GM18505 (cell line): ENCODE measurements around the gene ALOX5AP.

Experiments
- ATAC-seq: cut with Tn5 transposase; IDR thresholded peaks from one replicate; pipeline ENCODE4 v1.9.1; 2021; ENCODE audit not compliant: unreplicated experiment
- POLR2A ChIP-seq: IDR thresholded peaks from 4 replicates; pipeline ENCODE4 v1.6.1; 2011; ENCODE audit warnings: borderline replicate concordance; ENCODE audit not compliant: insufficient read depth, insufficient read length; ENCODE audit errors: extremely low read depth

The ALOX5AP gene

DNA sequence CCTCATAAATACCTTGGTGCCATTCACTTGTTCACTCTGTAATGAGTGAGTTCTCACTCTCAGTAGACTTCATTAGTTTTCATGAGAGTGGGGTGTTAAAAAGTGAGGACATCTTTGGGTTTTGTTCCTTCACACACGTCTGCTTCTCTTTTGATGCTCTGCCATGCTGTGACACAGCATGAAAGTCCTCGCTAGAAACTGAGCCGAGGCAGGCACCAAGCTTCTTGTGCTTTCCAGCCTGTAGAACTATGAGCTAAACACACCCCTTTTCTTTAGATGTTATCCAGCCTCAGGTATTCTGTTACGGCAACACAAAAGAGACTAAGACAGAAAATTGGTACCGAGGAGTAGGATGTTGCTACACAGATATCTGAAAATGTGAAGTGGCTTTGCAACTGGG, 43.7 kb downstream of the ALOX5AP start:
- no peak for ATAC-seq
- TF ChIP-seq POLR2A = no peak

DNA sequence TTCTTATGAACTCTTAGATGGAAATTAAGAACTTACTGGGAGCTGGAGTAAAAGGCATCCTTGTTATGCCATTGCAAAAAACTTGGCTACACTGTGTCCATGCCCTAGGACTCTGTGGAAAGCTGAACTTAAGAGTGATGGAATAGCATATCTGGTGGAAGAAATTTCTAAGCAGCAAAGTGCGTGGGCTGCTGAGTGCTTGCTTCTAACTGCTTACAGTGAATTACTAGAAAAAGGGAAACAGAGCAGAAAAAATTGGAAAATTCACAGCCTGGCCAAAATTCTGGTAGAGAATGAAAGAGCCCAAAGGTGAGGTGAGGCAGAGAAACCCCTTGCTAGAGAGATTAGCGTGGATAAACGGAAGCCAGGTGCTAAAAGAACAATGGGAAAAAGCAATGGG, 44.3 kb downstream of the ALOX5AP start:
- no peak for ATAC-seq
- no peak for TF ChIP-seq POLR2A

DNA sequence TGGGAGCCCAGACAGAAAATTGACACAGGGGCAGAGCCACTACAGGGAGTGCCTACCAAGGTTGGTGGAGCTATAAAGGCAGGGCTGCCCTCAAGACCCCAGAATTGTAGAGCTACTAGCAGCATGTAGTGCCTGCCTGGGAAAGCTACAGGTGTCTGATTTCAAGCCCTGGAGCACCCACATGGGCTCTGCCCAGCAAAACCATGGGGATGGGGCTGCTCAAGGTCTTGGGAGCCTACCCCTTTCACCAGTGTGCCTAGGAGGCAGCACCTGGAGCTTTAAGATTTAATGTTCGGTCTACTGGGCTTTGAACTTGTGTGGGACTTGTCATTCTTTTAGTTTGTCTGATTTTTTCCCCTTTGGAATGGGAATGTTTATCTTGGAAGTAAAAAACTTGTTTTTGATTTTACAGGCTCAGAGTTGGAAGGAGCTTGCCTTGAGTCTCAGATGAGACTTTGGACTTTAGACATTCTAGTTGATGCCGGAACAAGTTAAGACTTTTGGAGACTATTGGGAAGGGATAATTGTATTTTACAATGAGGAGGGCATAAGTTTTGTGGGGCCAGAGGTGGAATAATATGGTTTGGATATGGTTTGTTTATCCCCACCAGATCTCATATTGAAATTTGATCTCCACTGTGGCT, 45.1 kb downstream of the ALOX5AP start:
- no peak for TF ChIP-seq POLR2A
- no peak for ATAC-seq

DNA sequence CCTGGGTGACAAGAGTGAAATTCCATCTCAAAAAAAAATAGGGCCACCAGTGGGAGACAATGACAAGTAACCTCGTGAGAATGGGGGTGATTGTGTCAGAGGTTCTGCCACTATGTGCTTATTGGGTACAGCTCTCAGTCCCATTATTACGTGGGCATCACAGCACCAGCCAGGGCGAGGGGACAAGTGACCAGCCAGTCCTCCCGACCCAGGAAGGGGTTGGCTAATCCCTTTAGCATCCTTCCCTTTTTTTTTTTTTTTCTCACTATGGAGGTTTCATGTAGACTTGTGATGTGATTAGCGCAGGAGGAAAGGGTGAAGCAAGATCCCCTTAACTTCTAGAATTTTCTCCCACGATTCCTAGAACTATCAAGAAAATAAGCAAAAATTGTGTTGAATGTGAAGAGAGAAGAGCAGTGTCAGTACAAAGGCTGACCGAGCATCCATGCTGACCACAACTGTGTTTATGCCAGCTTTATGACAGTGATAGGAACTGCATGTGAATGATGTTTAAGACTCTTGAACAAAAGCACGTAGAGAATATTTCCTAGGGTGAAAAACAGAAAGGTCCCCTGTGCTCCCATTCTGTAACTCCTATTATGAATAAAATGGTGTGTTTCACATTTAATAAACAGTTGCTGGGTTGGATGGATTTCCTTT, 50.0 kb downstream of the ALOX5AP start:
- no peak for TF ChIP-seq POLR2A
- ATAC-seq = no peak

DNA sequence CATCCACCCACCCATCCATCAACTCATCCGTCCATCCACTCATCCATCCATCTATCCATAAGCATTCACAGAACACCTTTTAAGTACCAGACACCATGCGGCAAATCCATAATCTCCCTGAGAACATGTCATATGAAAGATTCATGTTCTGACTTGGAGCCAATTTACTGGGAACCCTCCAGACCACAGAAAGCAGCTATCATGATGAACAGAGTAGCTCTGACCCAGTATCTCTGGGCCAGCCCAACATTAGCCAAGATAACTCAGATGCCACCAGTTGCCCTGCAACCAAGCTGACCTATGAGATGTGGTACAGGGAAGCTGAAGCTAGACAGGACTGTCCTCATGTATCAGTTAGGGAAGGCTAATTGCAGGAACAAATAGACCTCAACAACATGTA, 51.3 kb downstream of the ALOX5AP start:
- TF ChIP-seq POLR2A = no peak
- no peak for ATAC-seq

DNA sequence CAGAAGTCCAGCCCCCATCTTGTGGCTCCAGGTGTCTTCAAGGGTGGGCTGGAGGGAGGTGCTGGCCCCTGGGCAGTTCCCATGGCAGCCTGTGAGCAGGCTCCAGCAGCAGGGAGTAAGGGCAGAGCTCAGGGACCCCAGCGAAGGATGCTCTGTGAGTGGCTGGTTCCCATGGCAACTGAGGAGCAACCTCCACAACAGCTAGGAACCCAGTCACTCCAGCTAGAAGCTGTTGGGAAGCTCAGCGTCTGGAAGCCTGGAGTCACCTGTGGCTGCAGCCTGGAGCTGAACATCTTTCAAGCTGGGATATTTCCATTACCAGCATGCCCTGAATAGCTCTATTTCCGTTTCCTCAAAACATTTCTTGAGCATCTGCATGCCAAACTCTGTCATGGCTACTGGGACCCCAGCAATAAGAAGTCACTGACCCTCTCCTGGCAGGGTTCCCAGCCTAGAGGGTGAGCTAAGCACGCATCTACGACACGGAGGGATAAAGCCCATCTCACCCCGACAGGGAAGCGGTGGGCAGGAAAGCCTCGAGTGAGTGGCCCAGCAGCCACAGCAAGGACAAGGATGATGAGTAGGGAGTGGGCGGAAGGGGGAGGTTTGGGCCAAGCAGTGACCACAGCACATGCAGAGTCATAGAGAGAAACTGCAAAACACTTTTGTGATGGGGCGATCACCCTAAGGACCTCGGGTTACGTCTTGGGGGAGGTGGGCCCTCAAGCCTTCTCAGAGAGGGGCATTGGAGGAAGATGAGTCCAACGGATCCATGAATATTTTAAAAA, 52.6 kb downstream of the ALOX5AP start:
- ATAC-seq = no peak
- no peak for TF ChIP-seq POLR2A

DNA sequence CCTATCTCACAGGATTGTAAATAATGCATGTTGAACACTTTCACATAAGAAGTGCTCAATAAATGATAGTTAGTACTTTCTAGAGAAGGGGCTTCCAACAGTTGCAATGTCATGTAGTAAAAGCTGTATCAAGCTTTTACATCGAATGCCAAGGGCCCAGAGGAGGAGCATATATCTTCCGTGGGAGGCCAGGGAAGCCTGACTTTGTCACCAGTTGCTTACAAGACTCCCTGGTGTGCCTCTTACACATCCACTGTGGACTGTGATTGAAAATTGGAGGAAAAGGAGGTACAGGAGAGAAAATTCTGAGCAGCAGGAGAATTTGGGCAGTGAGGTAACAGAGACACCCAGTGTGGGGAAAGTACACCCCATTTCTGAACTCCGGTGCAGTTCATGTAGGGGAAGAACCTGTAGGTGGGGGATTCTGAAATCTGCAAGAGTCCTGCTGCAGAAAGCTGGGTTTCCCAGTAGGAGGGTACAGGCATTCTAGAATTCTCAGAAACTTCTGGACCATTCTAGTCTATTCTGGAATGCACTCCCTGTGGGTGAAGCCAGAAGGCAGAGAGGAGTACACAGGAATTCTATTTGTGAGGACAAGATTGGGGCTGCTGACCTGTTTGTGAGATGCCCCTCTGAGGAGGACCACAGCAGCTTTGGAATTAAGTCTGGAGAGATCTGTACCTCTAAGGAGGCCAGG, 54.0 kb downstream of the ALOX5AP start:
- no peak for TF ChIP-seq POLR2A
- no peak for ATAC-seq

DNA sequence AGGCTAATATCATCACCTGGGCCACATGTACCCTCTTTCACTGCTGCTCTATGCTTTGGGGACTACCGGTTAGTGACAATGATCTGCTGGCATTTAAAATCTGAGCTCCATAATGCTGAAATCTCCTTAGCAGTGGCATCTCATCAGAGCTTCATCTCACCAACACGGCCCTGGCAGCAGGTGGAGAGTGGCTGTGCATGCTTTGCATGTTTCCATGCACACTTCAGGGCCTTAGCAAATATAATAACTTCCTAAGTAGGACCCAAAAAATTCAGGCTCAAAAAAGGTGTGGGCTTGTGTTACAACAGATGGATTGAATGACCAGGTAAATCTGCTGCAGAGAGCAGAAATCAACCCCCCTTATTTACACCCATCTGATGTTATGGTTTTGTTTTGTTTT, 55.2 kb downstream of the ALOX5AP start:
- ATAC-seq = no peak

DNA sequence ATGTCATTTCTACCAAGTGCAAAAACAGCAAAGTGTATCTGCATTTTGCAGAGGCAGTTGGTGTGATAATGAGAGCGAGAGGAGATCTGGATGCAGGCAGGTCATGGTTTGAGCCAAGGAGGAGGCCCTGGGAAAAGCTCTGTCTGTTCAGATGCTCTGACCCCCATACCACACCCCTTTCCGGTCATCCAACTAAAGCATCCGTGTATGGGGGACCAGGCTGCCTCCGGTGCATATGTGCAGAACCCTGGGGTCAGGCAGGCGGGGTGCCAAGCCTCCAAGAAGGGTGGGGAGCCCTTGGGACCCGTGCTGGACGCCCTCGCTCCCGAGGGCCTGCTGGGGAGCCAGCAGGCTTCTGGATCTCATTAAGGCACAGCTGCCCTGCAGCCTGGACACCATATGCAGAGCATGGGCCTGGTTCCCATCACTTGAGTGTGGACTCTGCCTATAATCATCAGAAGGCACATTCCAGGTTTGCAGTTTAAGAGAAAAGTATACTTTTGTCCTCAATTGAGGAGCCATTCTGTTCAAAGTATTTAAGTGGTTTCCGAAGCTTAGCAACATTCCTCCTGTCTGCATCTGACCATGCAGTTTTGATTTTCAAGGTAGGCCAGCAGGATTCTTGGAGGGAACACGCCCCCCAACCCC, 56.1 kb downstream of the ALOX5AP start:
- no peak for ATAC-seq
- no peak for TF ChIP-seq POLR2A

More for the DNA sequence above, 55.2 kb downstream of the ALOX5AP start:
- no peak for TF ChIP-seq POLR2A

DNA sequence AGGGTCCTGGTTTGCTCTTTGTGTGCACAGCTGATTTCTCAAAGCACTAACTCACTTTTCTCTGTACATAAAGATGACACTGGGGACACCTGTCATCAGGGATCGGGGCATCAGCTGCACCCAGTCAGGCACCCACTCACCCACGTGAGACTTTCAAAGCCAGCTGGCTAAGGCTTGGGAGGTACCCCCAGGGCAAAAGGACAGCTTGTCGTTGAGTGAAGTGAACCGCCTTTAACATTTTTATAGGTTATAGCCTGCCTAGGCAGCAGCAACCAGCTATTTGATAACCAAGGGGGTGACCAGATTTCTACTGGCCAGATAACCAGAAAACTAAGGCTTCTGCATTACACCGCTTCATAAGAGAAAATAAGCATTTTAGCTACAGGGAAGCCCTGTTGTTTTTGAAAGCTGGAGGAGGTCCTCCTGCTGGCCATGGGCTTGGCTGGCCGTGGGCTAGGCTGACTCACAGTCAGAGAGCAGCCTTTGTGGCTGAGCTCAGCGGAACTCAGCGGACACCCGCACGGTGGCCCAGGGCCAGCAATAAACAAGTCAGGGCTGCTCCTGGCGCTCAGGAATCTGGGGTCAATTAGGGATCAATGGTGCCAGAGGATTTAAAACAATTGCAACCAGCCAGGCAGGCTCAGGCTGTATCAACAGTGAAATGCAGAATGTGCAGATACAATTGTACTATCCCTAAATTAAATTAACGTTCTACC, 57.1 kb downstream of the ALOX5AP start:
- no peak for ATAC-seq
- no peak for TF ChIP-seq POLR2A

DNA sequence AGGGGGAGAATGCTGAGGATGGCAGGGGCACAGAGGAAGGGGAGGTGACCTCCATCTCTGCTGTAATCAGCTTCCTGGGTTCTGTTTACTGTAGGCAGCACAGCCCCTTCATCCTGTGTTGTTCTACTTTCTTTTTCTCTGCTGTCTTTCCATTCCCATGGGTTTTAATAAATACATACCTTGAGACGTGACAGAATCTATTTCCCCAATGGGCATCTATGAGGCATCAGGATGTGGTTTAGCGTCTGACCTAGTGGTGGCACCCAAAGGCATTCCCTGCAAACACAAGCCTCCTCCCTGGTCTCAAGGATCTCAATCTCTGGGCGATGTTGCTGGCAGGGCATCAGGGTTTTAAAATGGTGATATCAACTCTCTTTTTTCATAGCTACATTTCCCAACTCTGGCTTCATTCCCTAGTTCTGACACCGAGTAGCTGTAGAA, 60.8 kb downstream of the ALOX5AP start:
- ATAC-seq = no peak
- TF ChIP-seq POLR2A = no peak
